ENCODE data around the gene KIAA1210.

- TF ChIP-seq CTCF (IDR thresholded peaks at IDR 0.05) (no peak), POLR2A (IDR thresholded peaks at IDR 0.05) (no peak)
Observed at GRCh38 chrX:119030990-119031389, 96.6 kb downstream of the KIAA1210 start.

Measured in right lobe of liver (tissue), 4 donors.